D721Med (cell line): ENCODE results near the gene MED12L.

Source experiments
- DNase-seq: peaks from one replicate; pipeline ENCODE4 v3.0.0; 2011; ENCODE audit warnings: low spot score; ENCODE audit not compliant: insufficient read length
- FAIRE-seq: peaks from 2 replicates; lab custom pipeline; 2011; peaks lifted over from hg19 to GRCh38; lab: Jason Lieb, UNC
- TF ChIP-seq, protein P1 (sequence below): IDR thresholded peaks from 2 replicates; pipeline ENCODE4 v1.5.1; 2012; ENCODE audit warnings: mild to moderate bottlenecking, control low read depth; ENCODE audit not compliant: insufficient read depth; ENCODE audit errors: missing control alignments

The MED12L gene

DNA sequence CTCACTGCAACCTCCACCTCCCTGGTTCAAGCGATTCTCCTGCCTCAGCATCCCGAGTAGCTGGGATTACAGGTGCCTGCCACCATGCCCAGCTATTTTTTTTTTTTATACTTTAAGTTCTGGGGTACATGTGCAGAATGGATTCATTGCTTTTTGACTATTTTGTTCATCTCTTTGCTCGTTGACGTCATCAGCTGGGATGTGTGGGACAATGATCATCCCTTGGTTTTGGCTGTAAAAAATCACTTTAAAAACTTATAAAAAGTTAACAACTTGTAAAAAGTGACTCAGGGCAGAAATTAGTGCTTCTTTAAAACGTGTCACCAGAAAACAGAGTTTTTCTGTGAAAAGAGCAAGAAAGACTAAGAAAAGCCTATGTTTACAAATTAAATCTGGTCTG lies 337.6 kb downstream of the MED12L start:
- DNase-seq (no peak), FAIRE-seq (no peak)
- TF ChIP-seq, protein P1, sequence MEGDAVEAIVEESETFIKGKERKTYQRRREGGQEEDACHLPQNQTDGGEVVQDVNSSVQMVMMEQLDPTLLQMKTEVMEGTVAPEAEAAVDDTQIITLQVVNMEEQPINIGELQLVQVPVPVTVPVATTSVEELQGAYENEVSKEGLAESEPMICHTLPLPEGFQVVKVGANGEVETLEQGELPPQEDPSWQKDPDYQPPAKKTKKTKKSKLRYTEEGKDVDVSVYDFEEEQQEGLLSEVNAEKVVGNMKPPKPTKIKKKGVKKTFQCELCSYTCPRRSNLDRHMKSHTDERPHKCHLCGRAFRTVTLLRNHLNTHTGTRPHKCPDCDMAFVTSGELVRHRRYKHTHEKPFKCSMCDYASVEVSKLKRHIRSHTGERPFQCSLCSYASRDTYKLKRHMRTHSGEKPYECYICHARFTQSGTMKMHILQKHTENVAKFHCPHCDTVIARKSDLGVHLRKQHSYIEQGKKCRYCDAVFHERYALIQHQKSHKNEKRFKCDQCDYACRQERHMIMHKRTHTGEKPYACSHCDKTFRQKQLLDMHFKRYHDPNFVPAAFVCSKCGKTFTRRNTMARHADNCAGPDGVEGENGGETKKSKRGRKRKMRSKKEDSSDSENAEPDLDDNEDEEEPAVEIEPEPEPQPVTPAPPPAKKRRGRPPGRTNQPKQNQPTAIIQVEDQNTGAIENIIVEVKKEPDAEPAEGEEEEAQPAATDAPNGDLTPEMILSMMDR = no peak

DNA sequence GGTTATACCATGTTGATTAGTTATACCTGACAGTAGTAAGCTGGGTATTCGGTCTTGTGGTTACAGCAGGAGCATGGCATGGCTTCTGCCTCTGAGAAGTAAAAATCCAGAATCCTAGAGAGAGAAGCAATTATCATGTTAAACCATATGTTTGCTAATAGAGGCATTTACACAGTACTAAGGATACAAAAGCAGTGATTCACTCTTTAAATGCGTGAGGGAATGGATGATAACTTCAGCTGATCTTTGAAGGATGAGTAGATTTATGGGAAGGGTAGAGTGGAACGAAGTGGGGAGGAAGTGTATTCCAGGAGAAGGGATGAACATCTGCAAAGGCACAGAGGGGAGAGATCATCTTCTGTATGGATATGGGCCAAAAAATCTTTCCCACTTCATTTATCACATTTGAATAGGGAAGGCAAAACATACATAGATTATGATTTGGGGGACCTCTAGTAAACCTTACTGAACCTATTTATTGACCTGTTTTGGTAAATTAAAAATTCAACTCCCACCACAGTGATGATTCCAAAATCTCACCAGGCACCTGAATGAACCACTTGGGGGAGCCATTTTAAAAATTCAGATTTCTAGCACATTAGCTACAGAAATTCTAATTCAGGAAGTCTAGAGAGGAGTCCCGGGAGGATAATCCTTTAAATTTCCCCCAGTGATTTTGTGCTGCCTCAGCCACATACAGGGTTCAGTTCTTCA lies 340.3 kb downstream of the MED12L start:
- TF ChIP-seq, protein P1 = no peak
- no peak for DNase-seq
- FAIRE-seq = no peak

DNA sequence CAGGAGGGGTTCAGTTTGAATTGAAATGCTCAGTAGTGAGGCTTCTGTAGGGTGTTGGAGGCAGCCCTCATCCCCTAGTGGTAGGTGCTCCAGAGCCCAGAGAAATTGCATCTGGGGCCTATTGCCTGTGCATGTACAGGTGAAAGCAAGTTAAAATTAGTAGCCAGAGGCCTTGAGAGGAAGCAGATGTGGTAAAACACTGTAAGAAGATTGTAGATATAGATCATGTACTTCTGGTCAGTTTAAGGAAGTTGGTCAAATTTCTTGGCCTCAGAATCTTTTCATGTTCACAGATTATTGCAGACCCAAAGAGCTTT lies 340.8 kb downstream of the MED12L start:
- DNase-seq (no peak), FAIRE-seq (no peak)
- TF ChIP-seq, protein P1 = no peak

DNA sequence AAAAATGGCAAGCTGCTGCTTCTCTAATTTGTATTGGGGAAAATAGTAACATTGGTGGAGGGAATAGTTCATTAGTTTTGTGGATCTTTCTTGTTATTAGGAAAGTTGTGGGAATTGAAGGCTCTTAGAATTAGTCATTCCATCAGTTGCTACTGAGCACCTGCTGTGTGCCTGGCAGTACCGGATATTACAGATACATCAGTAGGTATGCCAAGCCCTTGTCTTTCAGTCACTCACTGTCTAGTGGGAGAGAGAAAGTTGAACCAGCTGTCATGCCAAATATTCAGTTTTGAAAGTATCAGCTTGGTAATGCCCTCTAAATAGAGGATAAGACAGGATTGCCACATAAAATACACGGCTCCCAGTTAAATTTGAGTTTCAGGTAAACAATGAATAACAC lies 342.9 kb downstream of the MED12L start:
- TF ChIP-seq, protein P1 = no peak
- FAIRE-seq (no peak), DNase-seq (no peak)

DNA sequence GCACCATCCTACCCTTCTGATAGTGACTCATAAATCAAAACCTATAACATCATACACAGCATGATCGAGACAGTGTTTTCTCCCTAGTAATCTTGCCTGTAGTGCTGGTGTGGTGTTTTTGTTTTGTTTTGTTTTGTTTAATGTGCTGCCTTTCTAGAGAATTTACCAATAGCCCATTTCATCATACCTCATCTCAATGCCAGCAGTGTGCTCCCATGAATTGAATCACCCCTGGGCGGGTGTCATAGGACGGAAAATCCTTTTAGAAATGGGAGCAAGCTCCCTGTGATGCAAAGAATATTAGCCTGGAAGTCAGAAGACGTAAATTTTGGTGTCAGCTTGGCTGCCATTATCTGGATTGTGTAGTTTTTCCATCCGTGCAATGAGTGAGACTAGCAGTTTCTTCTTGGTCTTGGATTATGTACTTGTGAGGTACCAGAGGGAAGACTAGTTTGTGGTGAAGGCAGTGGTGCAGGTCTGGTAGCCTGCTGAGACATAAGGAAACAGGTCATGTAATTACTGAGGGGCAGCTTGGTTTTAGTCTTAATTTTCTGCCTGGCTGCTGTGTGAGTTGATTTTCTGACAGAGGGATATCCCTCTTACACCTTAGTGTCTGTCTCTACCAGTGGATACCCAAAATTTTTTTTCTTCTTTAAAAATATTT lies 345.5 kb downstream of the MED12L start:
- TF ChIP-seq, protein P1 = no peak
- DNase-seq (no peak), FAIRE-seq (no peak)

DNA sequence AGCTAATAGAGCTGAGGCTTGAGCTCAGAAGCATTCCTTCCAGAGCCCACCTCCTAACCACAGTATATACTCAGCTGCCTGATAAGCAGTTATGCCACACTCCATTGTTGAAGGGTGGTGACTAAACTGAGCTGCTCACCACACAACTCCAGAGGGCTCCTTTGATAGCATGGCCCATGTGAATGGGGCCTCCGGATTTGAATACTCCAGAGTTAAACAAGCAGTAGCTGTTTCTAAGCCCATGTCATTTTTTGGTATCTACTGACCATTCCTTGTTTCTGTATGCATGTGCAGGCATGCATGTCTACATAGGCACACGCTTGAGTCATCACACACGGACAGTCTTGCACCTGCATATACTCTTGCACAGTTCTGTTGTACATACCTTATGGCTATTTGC lies 346.5 kb downstream of the MED12L start:
- TF ChIP-seq, protein P1 = no peak
- no peak for DNase-seq
- FAIRE-seq = no peak
